ENCODE measurements around the gene EZH1.
"Not testable (repeated sequence)": the region's sequence is repeated elsewhere in the genome, so short reads cannot be mapped to it uniquely, and the experiment has no call there.

Gene EZH1

GRCh38 chr17:42748908-42749798, 4.3 kb upstream of the EZH1 start:
- no peak for TF ChIP-seq CTCF (IDR thresholded peaks at IDR 0.05; ENCODE audit: low read depth, low read length)
- no peak overlapping the region for H3K4me3 ChIP-seq (ENCODE audit: low read depth, low read length)
- DNase-seq (ENCODE audit: low read depth, low spot score), result no peak
- in situ Hi-C loops (cut with HindIII; ENCODE audit: low sequenced_read_pairs), result no loop called here

GRCh38 chr17:42748202-42748907, 3.5 kb upstream of the EZH1 start:
- H3K4me3 ChIP-seq (ENCODE audit: low read depth, low read length), result no peak overlapping the region
- DNase-seq (ENCODE audit: low read depth, low spot score), result no peak
- TF ChIP-seq CTCF (IDR thresholded peaks at IDR 0.05; ENCODE audit: low read depth, low read length), result no peak
- in situ Hi-C loops (cut with HindIII; ENCODE audit: low sequenced_read_pairs), result no loop called here

GRCh38 chr17:42744283-42744805, 496 bp downstream of the EZH1 start:
- peak; percentile 36 for DNase-seq (ENCODE audit: low read depth, low spot score)
- peak overlapping the region; percentile 73 for H3K4me3 ChIP-seq (ENCODE audit: low read depth, low read length)
- TF ChIP-seq CTCF (IDR thresholded peaks at IDR 0.05; ENCODE audit: low read depth, low read length), result no peak
- in situ Hi-C loops (cut with HindIII; ENCODE audit: low sequenced_read_pairs), result no loop called here

GRCh38 chr17:42743595-42744282, 1.1 kb downstream of the EZH1 start:
- H3K4me3 ChIP-seq (ENCODE audit: low read depth, low read length), result peak overlapping the region; percentile 73
- in situ Hi-C loops (cut with HindIII; ENCODE audit: low sequenced_read_pairs), result no loop called here
- DNase-seq (ENCODE audit: low read depth, low spot score), result no peak
- no peak for TF ChIP-seq CTCF (IDR thresholded peaks at IDR 0.05; ENCODE audit: low read depth, low read length)

GRCh38 chr17:42742916-42743315, 1.9 kb downstream of the EZH1 start:
- H3K4me3 ChIP-seq (ENCODE audit: low read depth, low read length); in situ Hi-C loops (cut with HindIII; ENCODE audit: low sequenced_read_pairs); DNase-seq (ENCODE audit: low read depth, low spot score): not testable (repeated sequence)

GRCh38 chr17:42740699-42741098, 4.1 kb downstream of the EZH1 start:
- no peak overlapping the region for H3K4me3 ChIP-seq (ENCODE audit: low read depth, low read length)
- in situ Hi-C loops (cut with HindIII; ENCODE audit: low sequenced_read_pairs), result no loop called here
- no peak for TF ChIP-seq CTCF (IDR thresholded peaks at IDR 0.05; ENCODE audit: low read depth, low read length)
- no peak for DNase-seq (ENCODE audit: low read depth, low spot score)
